HG03025 (cell line): ENCODE results near the gene LRRC56.
A peak's percentile ranks its signal among the peaks of the same experiment; 100 is the strongest.

ENCODE experiments used
- ATAC-seq: cut with Tn5 transposase; IDR thresholded peaks from one replicate; pipeline ENCODE4 v1.9.1; 2021; ENCODE audit warnings: mild to moderate bottlenecking, moderate library complexity; ENCODE audit not compliant: unreplicated experiment, low FRiP score

Gene LRRC56

GRCh38 chr11:518463-519202 lies 18.7 kb upstream of the LRRC56 start:
- peak; percentile 64 for ATAC-seq

- no peak for ATAC-seq
Measured at GRCh38 chr11:520428-521176, 16.7 kb upstream of the LRRC56 start.

- ATAC-seq = no peak
Measured at GRCh38 chr11:521177-521688, 16.1 kb upstream of the LRRC56 start.

GRCh38 chr11:526192-526591 lies 11.1 kb upstream of the LRRC56 start:
- no peak for ATAC-seq

GRCh38 chr11:528166-528814 lies 9.0 kb upstream of the LRRC56 start:
- no peak for ATAC-seq

GRCh38 chr11:528815-529727 lies 8.3 kb upstream of the LRRC56 start:
- ATAC-seq = no peak

- no peak for ATAC-seq
Measured at GRCh38 chr11:529728-530411, 7.5 kb upstream of the LRRC56 start.

GRCh38 chr11:530960-531831 lies 6.1 kb upstream of the LRRC56 start:
- no peak for ATAC-seq

- no peak for ATAC-seq
Measured at GRCh38 chr11:531919-532526, 5.3 kb upstream of the LRRC56 start.

- ATAC-seq = no peak
Measured at GRCh38 chr11:532527-532985, 4.8 kb upstream of the LRRC56 start.

- ATAC-seq = no peak
Measured at GRCh38 chr11:532986-533585, 4.2 kb upstream of the LRRC56 start.

- no peak for ATAC-seq
Measured at GRCh38 chr11:533586-534395, 3.5 kb upstream of the LRRC56 start.

- ATAC-seq = peak; percentile 4
Measured at GRCh38 chr11:534396-535209, 2.7 kb upstream of the LRRC56 start.

GRCh38 chr11:535210-535518 lies 2.2 kb upstream of the LRRC56 start:
- no peak for ATAC-seq

- peak; percentile 61 for ATAC-seq
Measured at GRCh38 chr11:535519-536454, 1.5 kb upstream of the LRRC56 start, which contains the start of gene HRAS. Gene HRAS, minus strand, starts transcription at chr11:535576.
